GM04503 (cell line): Measurements from ENCODE around the gene PAOX.
"Not testable (repeated sequence)": the region's sequence is repeated elsewhere in the genome, so short reads cannot be mapped to it uniquely, and the experiment has no call there.

ENCODE experiments used
- DNase-seq: peaks from one replicate; pipeline ENCODE4 v3.0.0-alpha.2; 2012; ENCODE audit warnings: low read depth

The PAOX gene

DNA sequence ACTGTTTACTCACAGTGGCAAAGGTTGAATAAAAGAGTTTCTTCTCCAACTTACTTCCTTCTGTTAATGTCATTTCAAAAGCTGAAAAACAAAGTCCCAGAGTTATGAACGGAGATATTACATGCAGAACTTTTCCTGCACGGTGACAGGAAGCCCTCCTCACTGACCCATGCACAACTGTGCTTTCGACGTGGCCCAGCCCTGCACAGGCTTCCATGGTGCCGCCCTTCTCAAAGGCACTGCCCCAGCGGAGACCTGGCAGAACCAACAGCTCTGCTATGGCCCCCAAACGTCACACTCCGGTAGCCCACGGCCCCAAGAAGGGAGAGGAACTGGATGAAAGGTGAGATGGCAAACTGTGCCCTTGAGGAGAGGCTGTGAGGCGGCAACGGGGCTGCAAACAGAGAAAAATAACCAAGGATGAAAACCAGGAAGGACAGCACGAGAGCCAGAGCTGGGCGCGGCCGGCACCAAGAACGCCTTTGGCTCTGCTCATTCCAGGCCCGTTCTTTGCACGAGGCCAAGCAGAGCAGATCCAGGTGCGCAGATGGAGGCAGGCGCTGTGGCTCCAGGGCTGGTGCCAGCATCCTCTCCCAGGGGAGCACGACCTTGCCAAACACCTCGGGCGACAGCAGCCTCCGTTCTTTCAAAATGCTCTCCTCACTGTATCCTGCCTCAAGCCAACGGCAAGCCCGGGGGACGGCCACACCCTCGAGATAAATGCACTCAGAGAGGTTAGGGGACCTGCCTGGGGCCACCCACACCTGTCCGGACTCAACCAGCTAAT is 14.2 kb upstream of the PAOX start:
- no peak for DNase-seq

DNA sequence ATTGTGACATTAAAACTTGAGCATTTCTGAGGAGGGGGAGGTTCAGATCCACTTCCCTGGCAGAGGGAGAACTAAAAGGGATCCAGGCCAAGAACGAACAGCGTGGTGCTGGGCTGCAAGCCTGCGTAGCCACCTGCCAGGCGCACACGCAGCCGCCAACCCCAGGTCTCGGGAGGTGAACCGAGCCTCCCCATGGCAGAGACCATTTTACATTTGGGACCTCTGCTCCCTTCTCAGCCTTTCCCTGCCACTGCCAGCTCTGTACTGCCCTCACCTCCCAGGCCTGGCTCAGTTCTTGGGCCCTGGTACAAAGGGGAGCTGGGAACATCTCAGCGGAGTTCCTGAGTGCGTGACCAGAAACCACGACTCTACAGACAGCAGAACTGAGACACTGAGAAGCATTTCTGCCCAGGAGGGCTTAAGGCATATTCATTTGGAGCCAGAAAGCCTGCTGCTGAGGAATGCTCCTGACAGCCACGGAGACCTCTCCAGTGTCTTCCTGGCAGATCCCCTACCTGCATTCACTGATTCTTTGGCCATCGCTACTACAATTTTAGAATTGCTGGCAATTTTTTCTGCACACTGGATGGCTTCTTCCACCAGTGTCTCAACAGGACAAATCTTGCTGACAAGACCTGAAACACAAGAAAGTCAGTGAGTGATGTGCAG is 13.5 kb upstream of the PAOX start:
- DNase-seq = no peak

DNA sequence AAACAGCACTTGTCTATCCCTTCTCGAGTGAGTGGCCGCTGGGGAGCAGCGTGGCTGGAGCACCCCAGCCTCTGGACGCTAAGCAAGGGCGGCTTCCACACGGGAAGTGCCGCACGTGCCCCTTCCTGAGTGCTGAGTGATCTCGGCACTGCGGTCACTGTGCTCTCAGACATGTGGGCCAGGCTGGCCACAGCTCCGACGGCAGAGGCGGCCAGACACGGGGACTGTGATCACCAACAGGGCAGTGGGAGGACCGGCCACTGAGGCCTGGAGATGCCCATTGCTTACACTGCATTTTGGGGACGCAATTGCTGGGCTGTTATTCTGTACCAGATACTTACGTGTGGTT is 13.0 kb upstream of the PAOX start:
- no peak for DNase-seq

DNA sequence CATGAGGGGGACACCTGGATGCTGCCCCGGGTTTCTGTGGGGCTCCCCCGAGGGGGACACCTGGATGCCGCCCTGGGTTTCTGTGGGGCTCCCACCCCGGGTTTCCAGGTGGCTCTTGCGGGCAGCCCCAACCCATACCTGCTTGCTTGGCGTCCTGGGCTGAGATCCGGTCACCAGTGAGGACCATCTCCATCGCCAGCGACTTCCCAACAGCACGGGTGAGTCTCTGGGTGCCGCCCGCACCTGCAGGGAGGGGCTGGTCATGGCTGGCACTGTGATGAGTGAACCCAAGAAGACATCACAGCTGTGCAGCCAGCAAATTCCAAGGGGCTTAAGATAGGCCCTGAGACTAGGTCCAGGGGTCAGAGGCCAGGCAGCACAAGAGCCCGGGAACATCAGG is 12.3 kb upstream of the PAOX start:
- DNase-seq = no peak

DNA sequence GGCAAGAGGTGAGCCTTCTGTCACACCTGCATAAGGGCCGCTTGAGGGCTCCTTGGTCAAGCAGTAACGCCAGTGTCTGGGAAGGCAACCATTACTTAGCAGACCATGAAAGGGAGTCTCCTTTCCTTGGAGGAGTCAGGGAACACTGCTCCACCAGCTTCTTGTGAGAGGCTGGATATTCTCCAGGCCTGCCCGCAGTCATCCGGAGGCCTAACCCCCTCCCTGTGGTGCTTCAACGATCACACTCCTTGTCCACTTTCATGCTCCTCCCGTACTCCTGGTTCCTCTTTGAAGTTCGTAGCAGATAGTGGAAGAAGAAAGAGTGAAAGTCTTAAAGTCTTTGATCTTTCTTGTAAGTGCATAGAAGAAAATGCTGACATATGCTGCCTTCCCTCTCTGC is 11.6 kb upstream of the PAOX start:
- not testable (repeated sequence) for DNase-seq

DNA sequence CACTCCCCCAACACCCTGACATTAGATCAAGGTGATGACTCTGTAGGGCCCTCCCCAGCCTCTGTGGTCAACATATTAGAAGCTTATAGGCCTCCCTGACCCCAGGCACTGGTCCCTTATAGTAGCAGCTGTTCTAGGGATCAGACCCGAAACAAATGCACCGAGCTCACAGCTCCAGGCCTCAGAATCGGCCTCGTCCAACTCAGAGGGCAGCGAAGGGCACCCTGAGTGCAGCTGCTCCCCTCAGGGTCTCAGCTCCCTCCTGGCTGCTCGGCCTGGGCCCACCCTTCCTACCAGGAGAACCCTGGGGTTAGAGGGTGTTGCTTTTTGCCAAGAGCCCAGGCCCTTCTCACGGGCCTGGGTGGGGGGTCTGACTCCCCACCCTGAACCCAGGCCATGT is 10.9 kb upstream of the PAOX start:
- no peak for DNase-seq

DNA sequence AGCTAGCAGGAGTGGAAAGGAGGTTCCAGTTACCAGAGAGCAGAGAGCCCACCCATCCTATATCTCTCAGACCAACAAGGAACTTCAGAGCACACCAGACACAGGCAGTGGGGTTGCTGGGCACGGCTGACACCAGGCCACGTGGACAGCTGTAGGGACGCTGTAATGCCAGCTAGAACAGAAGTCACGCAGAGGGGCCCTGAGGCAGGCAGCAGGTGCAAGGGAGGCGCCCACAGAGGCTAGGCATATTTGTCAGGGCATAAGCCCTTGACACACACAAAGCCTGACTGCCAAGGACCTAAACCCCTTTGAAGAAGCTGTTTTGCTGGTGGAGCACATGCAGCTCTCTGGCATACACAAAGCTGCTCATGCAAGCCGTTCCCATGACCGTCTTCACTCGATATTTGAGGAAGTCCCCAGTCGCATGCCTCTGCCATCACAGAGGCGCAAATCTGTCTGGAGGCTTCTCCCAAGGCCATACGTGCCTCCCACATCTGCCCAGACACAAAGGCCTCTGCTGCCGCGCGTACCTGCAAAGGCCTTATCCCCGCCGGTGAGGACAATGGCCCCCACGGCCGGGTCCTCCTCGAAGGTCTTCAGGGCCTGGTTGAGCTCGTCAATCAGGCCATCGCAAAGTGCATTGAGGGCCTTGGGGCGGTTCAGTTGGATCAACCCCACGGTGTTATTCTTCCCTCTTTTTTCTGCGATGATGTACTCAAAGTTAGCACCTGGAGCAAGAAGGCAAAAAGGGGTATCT is 8.9 kb upstream of the PAOX start:
- no peak for DNase-seq

DNA sequence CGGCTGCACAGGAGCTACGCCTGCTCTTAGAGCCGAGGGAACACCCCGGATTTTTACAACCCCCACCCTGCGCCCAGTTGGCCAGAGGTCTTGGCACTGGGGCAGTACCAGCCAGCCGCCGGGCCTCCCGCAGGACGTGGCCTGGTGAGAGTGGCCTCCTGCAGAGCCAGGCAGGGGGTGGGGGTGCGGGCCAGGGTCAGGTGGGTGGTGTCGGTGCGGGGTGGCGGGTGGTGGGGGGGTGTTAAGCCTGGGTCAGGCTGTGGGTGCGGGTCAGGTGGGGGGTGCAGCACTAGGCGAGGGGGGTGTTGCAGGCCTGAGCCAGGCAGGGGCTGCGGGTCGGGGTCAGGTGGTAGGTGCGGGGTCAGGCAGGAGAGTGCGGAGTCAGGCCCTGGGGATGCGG is 6.6 kb upstream of the PAOX start:
- DNase-seq = no peak

DNA sequence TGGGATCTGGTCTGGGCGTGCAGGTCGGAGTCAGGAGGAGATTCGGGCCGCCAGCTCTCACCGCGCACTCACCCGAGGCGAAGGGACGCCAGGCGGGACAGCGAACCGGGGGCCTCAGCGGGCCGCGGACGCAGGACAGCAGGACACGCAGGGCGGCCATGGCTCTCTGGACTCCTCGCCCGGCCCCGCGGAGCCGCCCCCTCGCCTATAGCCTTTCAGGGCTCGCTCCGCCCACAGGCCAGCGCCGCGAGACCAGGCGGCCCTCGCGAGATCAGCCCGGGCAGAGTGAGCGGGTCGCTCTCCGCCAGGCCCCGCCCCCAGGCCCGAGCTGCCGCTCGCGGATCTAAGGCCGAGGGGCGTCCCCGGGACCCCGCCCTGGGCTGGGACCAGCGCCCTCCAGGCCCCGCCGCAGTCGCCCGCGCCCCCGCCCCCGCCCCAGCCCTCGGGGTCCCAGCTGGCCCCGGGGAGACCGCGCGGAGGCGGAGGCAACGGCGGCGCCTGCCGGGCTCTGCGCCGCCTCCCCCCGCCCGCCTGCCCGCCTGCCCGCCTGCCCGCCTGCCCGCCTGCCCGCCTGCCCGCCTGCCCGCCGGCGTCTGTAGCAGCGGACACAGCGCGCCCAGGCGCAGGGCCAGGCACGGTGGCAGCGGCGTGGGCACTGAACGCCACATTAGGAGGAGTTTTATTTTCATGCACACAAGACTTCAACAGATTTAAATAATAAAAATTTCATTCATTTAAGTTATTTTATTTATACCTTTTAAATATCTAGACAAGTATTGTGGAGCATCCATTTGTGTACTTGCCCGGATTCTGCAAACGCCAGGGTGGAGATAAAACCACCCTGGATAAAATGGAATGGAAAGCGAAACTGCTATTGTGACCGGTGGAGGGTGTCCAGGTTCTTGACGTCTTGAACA is 5.6 kb upstream of the PAOX start, which contains the start of gene ECHS1:
Gene ECHS1 (minus strand): TSS at position 181 of the 917 bp plus-strand sequence. CDS start 21 bp downstream, at position 160.
- DNase-seq = peak; percentile 45

DNA sequence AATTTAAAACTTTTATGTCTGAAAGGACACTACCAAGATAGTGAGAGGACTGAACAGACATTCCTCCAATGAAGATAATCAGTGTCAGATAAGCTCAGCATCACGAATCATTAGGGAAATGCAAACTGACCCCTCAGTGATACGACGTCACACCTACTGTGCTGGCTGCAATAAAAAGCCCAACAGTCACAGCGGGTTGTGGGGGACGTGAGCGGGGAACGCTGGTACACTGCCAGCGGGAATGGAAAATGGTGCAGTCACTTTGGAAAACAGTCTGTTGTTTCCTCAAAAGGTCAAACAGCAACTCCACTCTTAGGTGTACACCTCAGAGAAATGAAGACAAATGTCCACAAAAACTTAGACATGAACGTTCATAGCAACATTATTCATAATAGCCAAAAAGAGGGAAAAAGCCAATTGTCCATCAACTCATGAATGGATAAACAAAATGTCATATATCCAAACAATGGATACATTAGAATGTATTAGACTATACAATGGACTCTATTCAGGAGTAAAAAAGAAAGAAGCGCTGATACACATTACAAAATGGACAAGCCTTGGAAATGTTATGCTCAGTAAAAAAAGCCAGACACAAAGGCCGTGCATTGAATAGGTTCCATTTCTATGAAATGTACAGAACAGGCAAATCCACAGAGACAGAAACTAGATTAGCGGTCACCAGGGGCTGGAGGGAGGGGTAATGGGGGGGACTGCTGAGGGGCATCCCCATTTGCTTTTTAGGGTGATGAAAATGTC is 3.5 kb upstream of the PAOX start:
- DNase-seq = no peak

DNA sequence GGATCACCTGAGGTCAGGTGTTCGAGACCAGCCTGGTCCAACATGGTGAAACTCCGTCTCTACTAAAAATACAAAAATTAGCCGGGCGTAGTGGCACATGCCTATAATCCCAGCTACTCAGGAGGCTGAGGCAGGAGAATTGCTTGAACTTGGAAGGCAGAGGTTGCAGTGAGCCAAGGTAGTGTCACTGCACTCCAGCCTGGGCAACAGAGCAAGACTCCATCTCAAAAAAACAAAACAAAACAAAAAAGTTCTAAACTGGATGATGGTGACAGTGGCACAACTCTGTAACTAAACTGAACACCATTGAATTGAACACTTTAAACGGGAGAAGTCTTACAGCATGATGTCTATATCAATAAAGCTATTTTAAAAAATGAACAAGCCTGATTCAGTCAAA is 2.9 kb upstream of the PAOX start:
- not testable (repeated sequence) for DNase-seq

DNA sequence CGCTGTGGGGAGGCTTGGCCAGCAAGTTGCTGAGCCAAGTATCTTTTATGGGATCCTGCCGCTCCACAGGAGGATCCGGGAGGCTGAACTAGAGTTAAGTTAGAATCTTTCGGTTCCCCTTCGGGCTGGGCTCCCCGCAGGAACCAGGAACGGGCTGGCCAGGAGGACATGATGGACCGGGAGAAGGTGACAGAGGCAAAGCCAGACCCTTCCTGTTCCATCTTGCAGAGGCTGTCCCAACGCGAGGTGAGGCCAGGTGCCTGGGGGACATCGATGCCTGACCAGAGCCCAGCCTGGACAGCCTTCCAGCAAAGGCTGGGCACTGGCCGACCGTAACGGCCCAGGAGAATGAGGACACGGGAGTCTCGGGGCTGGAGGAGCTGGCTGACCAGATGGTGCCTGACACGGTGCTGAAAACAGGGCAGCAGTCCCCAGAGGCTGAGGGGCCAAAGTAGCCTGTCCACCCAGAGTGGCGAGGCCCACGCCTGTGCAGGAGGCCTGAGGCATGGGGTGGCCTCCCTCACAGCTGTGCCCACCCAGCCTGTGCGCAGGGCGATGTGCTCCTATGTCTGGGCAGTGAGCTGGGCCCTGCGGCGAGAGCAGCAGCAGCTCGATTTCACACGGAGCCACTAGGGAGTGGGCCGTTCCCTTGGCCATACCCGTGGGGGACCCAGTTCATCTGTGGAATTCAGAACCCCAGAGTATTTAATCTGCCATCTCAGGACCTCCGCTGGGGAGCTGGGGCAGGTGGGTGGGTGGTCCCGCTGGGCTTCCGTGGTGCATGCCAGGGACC is 1.8 kb upstream of the PAOX start:
- DNase-seq = no peak

DNA sequence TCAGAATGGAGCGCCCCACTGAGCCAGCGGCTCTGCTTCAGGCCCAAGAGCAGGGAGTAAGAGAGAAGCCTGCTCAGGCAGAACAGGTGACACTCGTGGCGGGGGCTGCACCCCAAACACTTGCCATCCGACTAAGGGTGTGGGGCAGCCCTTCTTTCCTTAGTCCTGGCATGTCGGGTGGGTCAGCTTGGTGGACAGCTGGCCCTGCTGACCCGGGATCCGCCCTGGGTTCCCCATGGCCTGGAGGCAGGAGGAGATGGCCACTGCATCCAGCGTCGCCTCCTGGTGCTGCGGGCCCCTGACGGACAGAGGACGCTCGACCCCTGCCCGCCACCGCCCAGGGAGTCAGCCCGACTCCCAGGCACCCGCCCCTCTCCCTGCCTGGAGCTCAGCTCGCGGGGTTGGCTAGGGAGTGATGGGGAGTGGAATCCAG is 1.2 kb upstream of the PAOX start:
- DNase-seq = no peak

DNA sequence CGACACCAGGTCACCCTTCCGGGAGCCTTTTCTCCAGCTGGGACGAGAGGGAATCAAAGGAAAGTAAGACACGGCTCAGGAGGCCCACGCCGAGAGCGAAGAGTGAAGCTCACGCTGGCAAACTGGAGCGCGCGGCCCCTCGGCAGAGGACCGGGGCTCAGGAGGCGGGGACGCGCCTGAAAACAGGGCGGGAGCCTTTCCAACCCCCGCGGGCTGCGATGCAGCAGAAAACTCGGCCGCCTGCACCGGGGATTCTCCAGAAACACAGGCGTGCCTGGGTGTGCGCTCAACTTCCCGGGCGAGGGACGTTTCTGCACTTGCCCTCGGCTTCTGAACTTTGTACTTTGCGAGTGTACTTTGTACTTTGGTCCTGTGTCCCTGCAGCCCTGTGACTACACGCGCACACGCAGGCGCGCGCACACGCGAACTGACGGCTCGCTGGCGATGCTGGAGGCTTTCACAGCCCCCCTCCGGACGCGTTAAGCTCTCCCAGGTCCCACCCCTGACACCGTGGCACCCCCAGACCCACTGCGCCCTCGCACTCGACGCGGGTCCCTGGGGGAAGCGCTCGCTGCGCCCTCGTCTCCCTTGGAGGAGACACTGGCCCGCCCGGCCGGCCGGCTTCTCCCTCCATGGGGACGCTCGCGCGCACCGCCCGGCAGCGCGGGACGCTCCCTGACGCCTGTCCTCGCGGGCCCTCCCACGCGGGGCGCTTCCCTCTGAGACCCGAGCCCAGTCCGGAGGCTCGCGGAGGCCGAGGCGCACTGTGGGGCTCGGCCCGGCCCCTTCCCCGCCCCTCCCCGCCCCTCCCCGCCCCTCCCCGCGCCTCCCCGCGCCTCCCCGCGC is 588 bp upstream of the PAOX start:
- DNase-seq = peak; percentile 12

DNA sequence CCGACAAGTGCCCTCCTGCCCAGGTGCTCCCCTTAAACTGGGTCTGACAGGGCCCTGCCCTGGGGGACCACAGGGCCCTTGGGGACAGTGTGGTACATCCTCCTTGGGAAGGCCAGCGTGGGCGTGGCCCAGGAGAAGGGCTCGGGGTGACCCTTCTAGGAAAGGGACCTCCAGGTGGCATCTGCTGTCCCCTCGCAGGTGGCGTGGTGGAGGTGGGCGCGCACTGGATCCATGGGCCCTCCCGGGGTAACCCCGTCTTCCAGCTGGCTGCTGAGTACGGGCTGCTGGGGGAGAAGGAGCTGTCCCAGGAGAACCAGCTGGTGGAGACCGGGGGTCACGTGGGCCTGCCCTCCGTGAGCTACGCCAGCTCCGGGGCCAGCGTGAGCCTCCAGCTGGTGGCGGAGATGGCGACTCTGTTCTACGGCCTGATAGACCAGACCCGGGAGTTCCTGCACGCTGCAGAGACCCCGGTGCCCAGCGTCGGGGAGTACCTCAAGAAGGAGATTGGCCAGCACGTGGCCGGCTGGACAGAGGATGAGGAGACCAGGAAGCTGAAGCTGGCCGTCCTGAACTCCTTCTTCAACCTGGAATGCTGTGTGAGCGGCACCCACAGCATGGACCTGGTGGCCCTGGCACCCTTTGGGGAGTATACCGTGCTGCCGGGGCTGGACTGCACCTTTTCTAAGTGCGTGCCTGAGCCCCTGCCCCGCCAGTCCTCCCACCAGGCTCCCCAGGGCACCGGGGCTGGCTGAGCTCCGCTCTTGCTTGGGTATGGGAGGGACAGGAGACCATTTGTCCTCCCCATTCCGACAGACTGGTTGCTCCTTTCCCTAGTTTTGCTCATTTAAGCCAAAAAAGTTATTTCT is 972 bp downstream of the PAOX start:
- no peak for DNase-seq

DNA sequence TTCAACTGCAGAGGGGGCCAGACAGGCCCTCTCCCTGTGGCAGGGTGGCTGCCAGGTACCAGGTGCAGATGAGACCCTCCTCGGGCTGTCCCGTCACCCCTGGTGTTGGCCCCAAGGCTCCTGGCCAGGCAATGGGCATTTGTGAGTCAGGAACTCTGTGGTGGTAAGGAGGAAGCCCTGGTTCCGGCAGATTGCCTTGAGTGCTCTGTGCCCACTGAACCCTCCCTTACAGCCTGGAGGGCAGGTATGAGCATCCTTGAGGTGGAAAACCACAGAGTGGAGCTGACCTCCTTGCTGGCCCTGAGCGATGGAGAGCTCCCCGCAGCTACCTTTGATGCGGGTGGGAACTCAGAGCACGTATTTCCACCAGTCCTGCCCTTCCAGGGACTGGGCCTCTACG is 2.0 kb downstream of the PAOX start:
- no peak for DNase-seq

DNA sequence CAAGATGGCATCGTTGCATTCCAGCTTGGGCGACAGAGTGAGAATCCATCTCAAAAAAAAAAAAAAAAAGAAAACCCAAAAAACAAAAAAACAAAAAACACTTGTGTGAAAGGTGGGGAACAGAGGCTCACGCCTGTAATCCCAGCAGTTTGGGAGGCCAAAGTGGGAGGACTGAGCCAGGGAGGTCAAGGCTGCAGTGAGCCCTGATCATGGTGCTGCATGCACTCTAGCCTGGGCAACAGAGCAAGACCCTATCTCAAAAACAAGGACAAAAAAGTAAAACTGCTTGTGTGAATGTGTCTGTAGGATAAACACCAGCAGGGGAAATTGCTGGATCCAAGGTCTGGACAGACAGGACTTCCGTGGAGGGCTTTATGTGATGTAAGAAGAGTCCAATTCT is 4.5 kb downstream of the PAOX start:
- no peak for DNase-seq

DNA sequence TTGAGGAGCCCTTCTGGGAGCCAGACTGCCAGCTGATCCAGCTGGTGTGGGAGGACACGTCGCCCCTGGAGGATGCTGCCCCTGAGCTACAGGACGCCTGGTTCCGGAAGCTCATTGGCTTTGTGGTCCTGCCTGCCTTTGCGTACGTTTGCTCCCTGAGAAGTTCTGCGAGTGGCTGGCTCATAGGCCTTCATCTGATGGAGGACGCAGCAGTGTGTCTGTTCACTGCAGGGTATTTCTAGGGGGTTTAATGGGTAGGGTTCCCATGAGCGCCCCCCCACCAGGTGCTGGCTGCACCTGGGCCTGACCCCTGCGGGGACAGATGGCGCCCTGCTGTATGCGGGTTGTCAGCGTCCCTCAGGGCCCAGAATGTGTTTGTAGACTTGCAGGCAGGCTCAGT is 5.0 kb downstream of the PAOX start:
- no peak for DNase-seq
